KMS-11 (cell line): ENCODE measurements around the gene SLC6A18.

ENCODE experiments used
- H2AFZ ChIP-seq: fragments of 200-600 bp; sonication (generic); 2 replicates; pipeline ENCODE4 v1.6.1; 2016; ENCODE audit warnings: antibody characterized with exemption, mixed run types, low read depth
- H3K27ac ChIP-seq: fragments of 200-600 bp; sonication (generic); 2 replicates; pipeline ENCODE4 v1.6.1; 2016; ENCODE audit warnings: mild to moderate bottlenecking, mixed run types
- H3K27me3 ChIP-seq: fragments of 200-600 bp; sonication (generic); 2 replicates; pipeline ENCODE4 v1.6.1; 2017; ENCODE audit warnings: mild to moderate bottlenecking, low read depth, mixed run types, moderate library complexity; ENCODE audit not compliant: insufficient read depth
- H3K36me3 ChIP-seq: fragments of 200-600 bp; sonication (generic); 2 replicates; pipeline ENCODE4 v1.6.1; 2017; ENCODE audit warnings: mild to moderate bottlenecking, mixed run types; ENCODE audit not compliant: insufficient read depth
- H3K4me1 ChIP-seq: fragments of 200-600 bp; sonication (generic); 2 replicates; pipeline ENCODE4 v1.6.1; 2016; ENCODE audit warnings: mild to moderate bottlenecking, low read depth, mixed run types; ENCODE audit not compliant: poor library complexity, severe bottlenecking
- H3K4me2 ChIP-seq: fragments of 200-600 bp; sonication (generic); 2 replicates; pipeline ENCODE4 v1.7.0; 2016; ENCODE audit warnings: mild to moderate bottlenecking, mixed run types
- H3K4me3 ChIP-seq: fragments of 200-600 bp; sonication (generic); IDR thresholded peaks from 2 replicates; pipeline ENCODE4 v1.6.1; 2017; ENCODE audit warnings: low read depth, low read length, mixed read lengths; ENCODE audit not compliant: insufficient read depth
- H3K79me2 ChIP-seq: fragments of 200-600 bp; sonication (generic); 2 replicates; pipeline ENCODE4 v1.6.1; 2016; ENCODE audit warnings: low read depth, mixed run types; ENCODE audit not compliant: insufficient read depth
- H3K9ac ChIP-seq: fragments of 200-600 bp; sonication (generic); 2 replicates; pipeline ENCODE4 v1.6.1; 2016; ENCODE audit warnings: mild to moderate bottlenecking, mixed run types
- H4K20me1 ChIP-seq: fragments of 200-600 bp; sonication (generic); 2 replicates; pipeline ENCODE4 v1.6.1; 2016; ENCODE audit warnings: mild to moderate bottlenecking, mixed run types; ENCODE audit not compliant: insufficient read depth
- TF ChIP-seq, protein P1 (sequence below): fragments of 200-600 bp; sonication (generic); conservative IDR thresholded peaks from 2 replicates; pipeline ENCODE4 v1.6.1; 2017; ENCODE audit warnings: low read depth, mild to moderate bottlenecking, antibody characterized with exemption, low read length, moderate library complexity, mixed read lengths

The SLC6A18 gene

DNA sequence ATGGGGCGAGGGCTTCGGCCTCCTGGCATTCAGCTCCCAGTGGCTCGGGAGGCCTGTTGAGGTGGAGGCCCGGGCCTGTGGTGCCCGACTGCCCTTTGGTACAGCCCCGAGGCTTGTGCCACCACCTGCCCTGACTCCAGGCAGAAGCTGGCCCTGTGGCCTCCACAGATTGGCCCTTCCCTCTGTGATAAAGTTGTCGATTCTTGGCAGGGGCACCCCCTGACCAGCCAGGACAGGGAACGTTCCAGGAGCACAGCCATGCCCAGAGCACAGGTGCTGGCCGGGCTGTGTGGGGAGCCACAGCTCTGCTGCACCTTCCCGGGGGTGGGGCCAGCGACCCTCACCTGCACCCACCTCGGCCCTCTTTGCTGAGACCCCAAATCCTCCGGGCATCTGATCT lies 32.7 kb downstream of the SLC6A18 start:
- TF ChIP-seq, protein P1, sequence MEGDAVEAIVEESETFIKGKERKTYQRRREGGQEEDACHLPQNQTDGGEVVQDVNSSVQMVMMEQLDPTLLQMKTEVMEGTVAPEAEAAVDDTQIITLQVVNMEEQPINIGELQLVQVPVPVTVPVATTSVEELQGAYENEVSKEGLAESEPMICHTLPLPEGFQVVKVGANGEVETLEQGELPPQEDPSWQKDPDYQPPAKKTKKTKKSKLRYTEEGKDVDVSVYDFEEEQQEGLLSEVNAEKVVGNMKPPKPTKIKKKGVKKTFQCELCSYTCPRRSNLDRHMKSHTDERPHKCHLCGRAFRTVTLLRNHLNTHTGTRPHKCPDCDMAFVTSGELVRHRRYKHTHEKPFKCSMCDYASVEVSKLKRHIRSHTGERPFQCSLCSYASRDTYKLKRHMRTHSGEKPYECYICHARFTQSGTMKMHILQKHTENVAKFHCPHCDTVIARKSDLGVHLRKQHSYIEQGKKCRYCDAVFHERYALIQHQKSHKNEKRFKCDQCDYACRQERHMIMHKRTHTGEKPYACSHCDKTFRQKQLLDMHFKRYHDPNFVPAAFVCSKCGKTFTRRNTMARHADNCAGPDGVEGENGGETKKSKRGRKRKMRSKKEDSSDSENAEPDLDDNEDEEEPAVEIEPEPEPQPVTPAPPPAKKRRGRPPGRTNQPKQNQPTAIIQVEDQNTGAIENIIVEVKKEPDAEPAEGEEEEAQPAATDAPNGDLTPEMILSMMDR: no peak
- H3K4me3 ChIP-seq: no peak overlapping the region
- H2AFZ ChIP-seq: no peak overlapping the region
- no peaks in the 10 kb centered on the region for H3K27me3 ChIP-seq
- H4K20me1 ChIP-seq: no peaks in the 10 kb centered on the region
- H3K79me2 ChIP-seq: no peaks in the 10 kb centered on the region
- no peak overlapping the region for H3K9ac ChIP-seq
- no peak overlapping the region for H3K4me2 ChIP-seq
- no peak overlapping the region for H3K27ac ChIP-seq
- H3K4me1 ChIP-seq: no peaks in the 10 kb centered on the region
- no peaks in the 10 kb centered on the region for H3K36me3 ChIP-seq

DNA sequence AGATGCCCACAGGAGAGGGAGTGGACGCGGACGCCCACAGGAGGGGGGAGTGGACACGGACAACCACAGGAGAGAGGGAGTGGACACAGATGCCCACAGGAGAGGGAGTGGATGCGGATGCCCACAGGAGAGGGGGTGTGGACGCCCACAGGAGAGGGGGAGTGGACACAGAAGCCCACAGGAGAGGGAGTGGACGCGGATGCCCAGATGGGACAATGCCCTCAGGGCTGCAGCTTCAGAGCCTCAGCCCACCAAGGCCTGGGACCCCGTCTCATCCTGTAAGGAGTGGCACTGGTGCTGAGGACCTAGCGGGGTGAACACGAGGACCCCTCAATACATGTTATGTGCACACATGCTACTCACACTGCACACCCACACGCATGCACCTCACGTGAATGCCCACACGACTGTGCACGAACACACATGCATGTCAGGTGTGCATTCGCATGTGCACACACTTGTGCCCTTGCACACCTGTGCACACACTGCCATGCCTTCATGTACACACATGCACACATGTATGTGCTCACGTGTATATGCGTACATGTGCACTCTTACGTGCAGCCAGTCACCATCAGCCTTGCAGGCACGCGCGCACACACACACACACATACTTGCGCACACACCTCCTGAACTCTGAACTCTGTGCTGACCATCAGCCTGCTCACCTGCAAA lies 34.8 kb downstream of the SLC6A18 start:
- H4K20me1 ChIP-seq: no peaks in the 10 kb centered on the region
- no peak overlapping the region for H3K27ac ChIP-seq
- H3K79me2 ChIP-seq: no peaks in the 10 kb centered on the region
- H3K36me3 ChIP-seq: no peaks in the 10 kb centered on the region
- H2AFZ ChIP-seq: no peak overlapping the region
- no peak overlapping the region for H3K4me3 ChIP-seq
- TF ChIP-seq, protein P1: no peak
- no peak overlapping the region for H3K9ac ChIP-seq
- no peaks in the 10 kb centered on the region for H3K27me3 ChIP-seq
- no peaks in the 10 kb centered on the region for H3K4me1 ChIP-seq
- no peak overlapping the region for H3K4me2 ChIP-seq

DNA sequence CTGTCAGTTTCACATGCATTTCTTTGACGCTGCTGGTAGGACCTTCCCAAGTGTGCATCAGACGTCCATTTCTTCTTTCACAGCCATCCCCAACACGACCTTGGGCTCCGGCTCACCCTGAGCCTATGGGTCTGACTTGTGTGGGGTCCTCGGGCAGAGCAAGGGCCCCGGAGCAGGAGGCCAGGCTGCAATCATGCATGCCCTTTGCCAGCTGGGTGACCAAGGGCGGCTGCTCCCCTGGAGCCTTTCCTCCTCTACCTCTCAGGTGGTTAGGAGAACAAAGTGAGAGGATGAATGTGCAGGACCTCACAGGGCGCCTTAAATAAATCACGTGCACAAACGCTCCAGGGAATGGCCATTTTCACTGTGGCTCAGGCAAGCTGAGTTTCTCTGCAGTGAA lies 36.5 kb downstream of the SLC6A18 start:
- Histone ChIP-seq H3K79me2 (no peaks in the 10 kb centered on the region), H3K36me3 (no peaks in the 10 kb centered on the region), H3K4me2 (no peak overlapping the region), H3K4me1 (no peaks in the 10 kb centered on the region), H4K20me1 (no peaks in the 10 kb centered on the region), H2AFZ (no peak overlapping the region), H3K9ac (no peak overlapping the region), H3K27ac (no peak overlapping the region), H3K27me3 (no peaks in the 10 kb centered on the region), H3K4me3 (no peak overlapping the region)
- TF ChIP-seq, protein P1: no peak

DNA sequence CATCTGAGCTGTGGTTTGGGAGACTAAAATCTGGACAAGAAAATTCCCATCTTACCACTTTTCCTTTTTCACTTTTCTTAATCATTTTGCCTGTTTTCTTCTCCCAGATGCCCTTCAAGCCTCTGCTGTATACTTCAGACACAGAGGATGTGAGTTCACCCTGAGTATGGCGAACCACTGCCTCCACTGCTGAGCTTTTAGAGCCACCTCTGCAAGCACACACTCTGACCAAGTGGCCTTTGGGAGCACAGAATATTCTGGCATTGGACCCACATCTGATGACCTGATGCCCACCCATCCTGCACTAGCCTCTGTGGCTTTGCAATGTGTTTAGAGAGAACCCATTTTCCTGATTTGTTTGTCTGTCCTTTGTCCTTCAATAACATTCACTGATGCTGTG lies 37.2 kb downstream of the SLC6A18 start:
- no peaks in the 10 kb centered on the region for H4K20me1 ChIP-seq
- no peaks in the 10 kb centered on the region for H3K27me3 ChIP-seq
- no peak overlapping the region for H2AFZ ChIP-seq
- TF ChIP-seq, protein P1: no peak
- H3K27ac ChIP-seq: no peak overlapping the region
- no peaks in the 10 kb centered on the region for H3K79me2 ChIP-seq
- no peak overlapping the region for H3K4me3 ChIP-seq
- H3K4me2 ChIP-seq: no peak overlapping the region
- H3K4me1 ChIP-seq: no peaks in the 10 kb centered on the region
- H3K36me3 ChIP-seq: no peaks in the 10 kb centered on the region; the same call in 1 of the 2 replicates
- H3K9ac ChIP-seq: no peak overlapping the region
